GM19324 (cell line): Measurements from ENCODE around the gene COL8A2.

Experiments
- ATAC-seq: cut with Tn5 transposase; IDR thresholded peaks from one replicate; pipeline ENCODE4 v1.9.1; 2021; ENCODE audit warnings: mild to moderate bottlenecking, moderate library complexity; ENCODE audit not compliant: unreplicated experiment, low FRiP score

COL8A2 gene

GRCh38 chr1:36093226-36093625 lies 31.8 kb downstream of the COL8A2 start:
- ATAC-seq: no peak

DNA sequence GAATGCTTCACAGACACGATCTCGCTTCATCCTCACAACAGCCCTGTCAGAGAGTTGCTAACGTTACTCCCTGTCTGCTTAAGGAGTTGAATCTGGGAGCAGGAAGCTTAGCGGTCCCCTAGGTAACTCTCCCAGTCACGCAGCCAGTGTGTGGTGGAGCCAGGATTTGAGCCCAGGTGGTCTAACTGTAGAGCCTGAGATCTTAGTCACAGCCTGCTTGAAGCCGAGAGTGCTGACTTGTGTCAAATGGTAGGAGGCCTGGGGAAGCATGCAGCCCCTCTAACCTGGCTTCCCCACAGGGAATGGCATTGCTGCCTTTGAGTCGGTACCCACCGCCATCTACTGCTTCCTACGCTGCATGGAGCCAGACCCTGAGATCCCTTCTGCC lies 32.2 kb downstream of the COL8A2 start:
- no peak for ATAC-seq

DNA sequence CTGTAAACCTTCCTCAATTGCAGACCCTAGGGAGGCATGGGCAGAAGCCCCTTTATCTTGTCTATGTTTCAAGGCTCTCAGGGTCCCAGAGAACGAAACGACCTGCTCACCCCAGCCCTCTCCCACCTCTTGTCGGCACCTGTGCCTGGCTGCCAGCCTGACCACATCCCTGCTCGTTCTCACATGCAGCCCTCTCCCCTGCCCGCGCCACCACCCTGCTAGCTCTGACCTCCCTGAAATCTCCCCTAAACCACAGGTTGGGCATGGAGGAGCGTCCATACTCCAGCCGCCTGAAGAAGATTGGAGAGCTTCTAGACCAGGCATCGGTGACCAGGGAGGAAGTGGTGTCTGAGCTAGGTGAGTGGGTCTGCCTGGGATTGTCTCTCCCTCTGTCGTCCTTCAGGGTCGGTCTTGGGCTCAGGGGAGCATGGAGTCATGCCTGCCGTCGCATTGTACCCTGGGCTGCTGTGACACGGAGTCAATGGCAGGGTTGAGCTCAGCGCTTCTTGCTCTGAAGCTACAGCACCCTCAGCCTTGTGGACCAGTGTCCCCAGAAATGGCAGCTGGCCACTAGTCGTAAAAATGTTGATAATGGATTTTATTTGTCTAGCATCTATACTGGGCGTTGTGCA lies 32.7 kb downstream of the COL8A2 start:
- ATAC-seq: no peak

- no peak for ATAC-seq
Observed at GRCh38 chr1:36091698-36092097, 33.3 kb downstream of the COL8A2 start.

DNA sequence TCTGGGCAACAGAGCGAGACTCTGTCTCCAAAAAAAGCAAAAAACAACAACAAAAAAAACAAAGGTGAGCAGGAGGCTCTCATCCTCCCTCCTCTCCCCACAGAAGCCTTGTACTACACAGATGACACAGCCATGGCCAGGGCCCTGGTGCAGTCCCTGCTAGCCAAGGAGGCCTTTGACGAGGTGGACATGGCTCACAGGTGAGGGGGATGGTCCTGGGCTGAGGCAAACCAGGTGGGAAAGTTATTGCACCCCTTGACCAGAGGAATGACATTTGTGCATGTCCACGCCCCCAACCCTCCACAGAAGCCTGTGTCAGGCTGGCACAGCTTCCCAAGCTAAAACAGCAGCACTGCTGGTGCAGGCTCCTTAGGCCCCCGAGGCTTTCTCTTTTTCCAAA lies 33.9 kb downstream of the COL8A2 start:
- no peak for ATAC-seq

DNA sequence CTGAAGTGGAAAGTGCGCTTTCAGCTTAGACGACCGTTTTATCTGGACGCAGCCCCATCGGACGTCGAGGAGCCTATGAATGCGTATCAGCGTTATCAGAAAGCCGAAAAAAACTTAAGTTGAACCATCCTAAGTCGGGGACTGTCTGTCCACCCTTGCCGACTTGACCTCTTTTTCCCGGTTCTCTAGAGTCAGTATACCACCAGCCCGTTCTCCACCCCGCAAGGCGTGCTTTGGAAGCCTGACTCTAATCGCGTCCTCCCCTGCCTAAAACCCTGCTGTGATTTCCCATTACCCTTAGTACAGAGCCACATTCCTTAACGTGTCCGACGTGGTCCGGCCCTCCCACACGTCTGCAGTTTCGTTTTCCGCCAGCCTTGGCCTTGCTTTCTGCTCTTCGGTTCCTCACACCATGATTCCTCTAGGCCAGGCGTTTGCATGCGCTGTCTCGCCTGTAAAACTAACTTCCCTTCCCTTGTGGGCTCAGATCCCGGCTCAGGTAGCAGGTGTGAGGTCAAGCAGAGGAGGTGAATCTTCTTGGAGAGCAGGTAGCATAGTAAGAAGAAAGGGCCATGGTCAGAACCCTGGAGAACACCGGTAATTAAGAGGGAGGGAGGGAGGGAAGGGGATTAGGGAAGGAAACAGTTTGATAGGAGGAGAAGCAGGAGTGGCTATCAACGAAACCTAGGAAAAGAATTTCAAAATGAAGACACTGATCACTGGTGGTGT lies 35.5 kb downstream of the COL8A2 start:
- no peak for ATAC-seq

GRCh38 chr1:36088577-36089392 lies 36.2 kb downstream of the COL8A2 start, which contains the start of gene ADPRS:
TSS of gene ADPRS (plus strand) at chr1:36088892. CDS start at chr1:36088905, 13 bp downstream.
- ATAC-seq: peak; percentile 85

- no peak for ATAC-seq
Observed at GRCh38 chr1:36088265-36088576, 36.8 kb downstream of the COL8A2 start.

DNA sequence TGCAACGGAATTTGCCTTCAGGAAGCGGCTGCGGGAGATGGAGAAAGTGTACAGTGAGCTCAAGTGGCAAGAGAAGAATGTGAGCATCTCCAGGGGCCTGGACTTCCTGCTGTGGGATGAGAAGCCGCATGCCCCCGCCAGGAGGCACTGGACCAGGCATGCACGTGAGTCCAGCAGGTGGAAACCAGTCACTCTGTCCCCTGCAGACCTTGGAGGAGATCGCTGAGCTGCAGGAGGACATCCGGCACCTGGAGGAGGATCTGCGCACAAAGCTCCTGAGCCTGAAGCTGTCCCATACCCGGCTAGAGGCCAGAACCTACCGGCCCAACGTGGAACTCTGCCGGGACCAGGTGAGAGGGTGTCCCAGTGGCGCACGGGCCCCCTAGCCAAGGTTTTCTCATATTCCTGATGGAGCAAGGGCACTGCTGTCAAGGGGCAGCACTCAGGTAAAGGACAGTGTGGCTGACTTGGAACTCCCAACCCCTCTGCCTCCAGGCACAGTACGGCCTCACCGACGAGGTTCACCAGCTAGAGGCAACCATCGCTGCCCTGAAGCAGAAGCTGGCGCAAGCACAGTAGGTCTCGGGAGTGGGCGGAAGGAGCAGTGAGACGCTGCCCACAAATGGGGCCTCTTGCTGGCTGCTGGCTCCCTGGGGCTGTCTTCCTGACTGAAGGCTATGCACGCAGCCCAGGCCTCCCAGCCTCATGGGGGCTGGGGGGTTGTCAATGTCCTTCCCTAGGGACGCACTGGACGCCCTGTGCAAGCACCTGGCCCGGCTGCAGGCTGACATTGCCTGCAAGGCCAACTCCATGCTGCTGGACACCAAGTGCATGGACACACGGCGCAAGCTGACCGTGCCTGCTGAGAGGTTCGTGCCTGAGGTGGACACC lies 37.5 kb downstream of the COL8A2 start:
- ATAC-seq: no peak

DNA sequence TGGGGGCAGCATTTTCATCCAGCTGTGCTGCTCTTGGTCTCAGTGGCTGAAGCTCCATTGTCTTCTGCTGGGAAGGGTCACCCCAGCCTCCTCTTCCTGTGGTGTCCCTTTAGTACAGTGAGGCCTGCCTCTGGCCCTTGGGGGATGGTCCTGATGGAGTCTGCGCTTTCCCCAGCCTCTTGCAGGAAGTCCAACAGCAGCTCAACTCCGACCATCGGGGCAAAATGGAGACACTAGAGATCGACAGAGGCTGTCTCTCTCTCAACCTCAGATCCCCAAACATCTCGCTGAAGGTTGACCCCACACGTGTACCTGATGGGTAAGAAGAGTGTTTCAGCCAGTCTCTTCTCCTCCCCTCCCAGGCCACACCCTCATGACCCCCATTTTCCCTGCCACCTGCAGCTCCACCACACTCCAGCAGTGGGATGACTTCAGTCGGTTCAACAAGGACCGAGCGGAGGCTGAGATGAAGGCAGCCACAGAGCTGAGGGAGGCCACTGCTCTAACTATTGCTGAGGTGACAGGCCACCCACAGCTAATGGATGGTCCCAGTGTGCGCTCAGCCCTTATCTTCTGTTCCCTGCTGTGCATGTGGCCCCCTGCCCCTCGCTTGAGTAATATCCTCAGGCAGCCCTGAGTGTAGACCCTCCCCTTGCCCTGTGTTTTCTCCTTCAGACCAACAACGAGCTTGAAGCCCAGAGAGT lies 38.3 kb downstream of the COL8A2 start:
- ATAC-seq: no peak

GRCh38 chr1:36085686-36086526 lies 39.1 kb downstream of the COL8A2 start:
- no peak for ATAC-seq

- no peak for ATAC-seq
Observed at GRCh38 chr1:36085126-36085525, 39.9 kb downstream of the COL8A2 start.

DNA sequence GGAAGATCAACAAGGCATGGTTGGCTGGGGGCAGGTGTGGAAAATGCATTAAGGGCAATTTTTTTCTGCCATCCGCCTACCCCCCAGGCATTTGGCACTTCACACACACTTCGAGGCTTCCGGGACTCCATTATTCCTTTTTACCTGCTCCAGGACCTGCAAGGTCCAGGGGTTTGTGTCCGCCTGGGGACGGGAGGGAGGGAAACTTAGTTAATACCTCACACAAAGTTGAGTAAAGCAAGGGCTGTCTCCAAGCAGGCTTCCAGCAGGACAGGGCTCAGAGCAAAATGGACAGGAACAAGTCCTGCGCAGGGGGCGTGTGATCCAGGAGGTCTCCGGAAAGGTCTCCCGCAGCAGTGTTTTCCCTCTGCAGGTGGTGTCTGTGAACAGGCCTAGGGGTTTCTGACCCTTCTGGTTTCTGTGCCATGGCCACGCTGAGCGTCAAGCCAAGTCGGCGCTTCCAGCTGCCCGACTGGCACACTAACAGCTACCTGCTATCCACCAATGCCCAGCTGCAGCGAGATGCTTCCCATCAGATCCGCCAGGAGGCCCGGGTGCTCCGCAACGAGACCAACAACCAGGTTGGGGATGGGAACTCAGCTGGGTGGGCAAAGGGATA lies 40.4 kb downstream of the COL8A2 start:
- no peak for ATAC-seq

- no peak for ATAC-seq
Observed at GRCh38 chr1:36083635-36084496, 41.2 kb downstream of the COL8A2 start, which contains the start of gene TEKT2. TSS of gene TEKT2 (plus strand) at chr1:36084094. CDS start at chr1:36084922, 828 bp downstream.

DNA sequence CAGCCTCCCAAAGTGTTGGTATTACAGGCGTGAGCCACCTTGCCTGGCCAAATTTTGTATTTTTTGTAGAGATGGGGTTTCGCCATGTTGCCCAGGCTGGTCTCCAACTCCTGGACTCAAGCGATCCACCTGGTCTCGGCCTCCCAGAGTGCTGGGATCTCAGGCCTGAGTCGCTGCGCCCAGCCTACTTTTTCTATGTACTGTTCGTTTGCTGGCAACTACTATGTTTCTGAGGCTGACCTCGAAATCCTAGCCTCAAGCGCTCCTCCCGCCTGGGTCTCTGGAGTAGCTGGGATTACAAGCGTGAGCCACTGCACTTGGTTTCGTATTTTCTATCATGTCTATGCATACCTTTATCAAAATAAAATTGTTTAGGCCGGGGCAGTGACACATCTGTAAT lies 41.8 kb downstream of the COL8A2 start:
- ATAC-seq: no peak

DNA sequence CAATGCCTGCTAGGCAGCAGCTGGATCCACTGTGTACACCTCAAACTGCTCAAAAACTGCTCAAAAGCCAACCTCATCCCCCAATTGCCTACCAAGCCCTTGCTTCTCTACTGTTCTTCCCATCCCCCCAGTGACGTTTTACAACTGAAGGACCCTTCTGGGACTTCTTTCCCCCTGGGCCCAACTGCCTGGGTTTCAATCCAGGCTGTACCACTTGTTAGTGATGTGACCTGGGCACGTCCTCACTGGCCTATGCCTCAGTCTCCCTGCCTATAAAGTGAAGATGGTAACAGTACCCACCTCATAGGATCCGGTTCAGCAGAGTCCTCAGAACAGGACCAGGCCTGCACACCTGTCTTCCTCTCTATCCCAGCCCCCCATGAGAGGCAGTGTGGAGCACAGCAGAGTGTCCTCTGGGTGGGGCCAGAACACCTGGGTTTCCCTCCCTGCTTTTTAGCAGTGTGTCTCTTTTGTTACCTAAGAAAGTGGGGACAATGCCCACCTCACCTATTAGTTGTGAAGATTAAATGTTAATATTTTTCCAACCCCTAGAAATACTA lies 43.0 kb downstream of the COL8A2 start:
- ATAC-seq: no peak

GRCh38 chr1:36080801-36081200 lies 44.2 kb downstream of the COL8A2 start:
- ATAC-seq: no peak
